HG03039 (cell line): ENCODE measurements around the gene NNMT.

Experiments used
- ATAC-seq: cut with Tn5 transposase; IDR thresholded peaks from one replicate; pipeline ENCODE4 v1.9.1; 2021; ENCODE audit warnings: mild to moderate bottlenecking, moderate library complexity; ENCODE audit not compliant: unreplicated experiment

Gene NNMT

GRCh38 chr11:114343493-114343892, 47.3 kb downstream of the NNMT start:
- ATAC-seq = no peak

GRCh38 chr11:114344494-114344893, 48.3 kb downstream of the NNMT start:
- no peak for ATAC-seq

- no peak for ATAC-seq
These were observed 49.5 kb downstream of the NNMT start for GRCh38 chr11:114345575-114346222.

GRCh38 chr11:114346709-114347141, 50.5 kb downstream of the NNMT start:
- ATAC-seq = no peak

GRCh38 chr11:114348200-114349191, 52.3 kb downstream of the NNMT start:
- no peak for ATAC-seq

GRCh38 chr11:114350022-114350421, 53.8 kb downstream of the NNMT start:
- no peak for ATAC-seq

GRCh38 chr11:114353443-114353842, 57.2 kb downstream of the NNMT start:
- no peak for ATAC-seq

- no peak for ATAC-seq
These were observed 57.9 kb downstream of the NNMT start for GRCh38 chr11:114354076-114354475.

- no peak for ATAC-seq
These were observed 62.5 kb downstream of the NNMT start for GRCh38 chr11:114358716-114359115.

GRCh38 chr11:114359342-114359741, 63.1 kb downstream of the NNMT start:
- ATAC-seq = no peak

GRCh38 chr11:114362326-114362725, 66.1 kb downstream of the NNMT start:
- no peak for ATAC-seq

- no peak for ATAC-seq
These were observed 66.8 kb downstream of the NNMT start for GRCh38 chr11:114362958-114363357.
